Right lung (tissue), 10 donors: Measurements from ENCODE around the gene UHRF1. TPM values are rescaled to one million over a fixed set of nuclear protein-coding genes. Genes with fewer than 3 reads are reported as not detected.
A peak's percentile ranks its signal among the peaks of the same experiment; 100 is the strongest.
"Not testable (repeated sequence)": the region's sequence is repeated elsewhere in the genome, so short reads cannot be mapped to it uniquely, and the experiment has no call there.

Experiments used
- DNase-seq, 2 donors: peaks; one replicate each; pipeline ENCODE4 v3.0.0-alpha.2; 2013
- long read RNA-seq, 8 donors: transcript quantifications; one replicate each; lab custom pipeline, GENCODE V29; 2026
- polyA plus RNA-seq, 5 donors: library from polyadenylated mRNA; unstranded; fragments of 120-200 nt; gene quantifications; one replicate each; pipeline versions ENCODE4 v1.2.1 to v1.2.3, GENCODE V29; 2013; ENCODE audit warnings: inconsistent platforms in 1 of 5, low replicate concordance in 1 of 5; ENCODE audit not compliant: insufficient read length in 5 of 5, insufficient read depth in 1 of 5

The UHRF1 gene
- 10 to 100 TPM; 17.5 to 24.6 (median 23.0) TPM for polyA plus RNA-seq
- long read RNA-seq, donor 1, partial matches to known transcripts, result 0 of 4 reads
- long read RNA-seq, donor 1, other reads (novel, unspliced or antisense), result 0 of 4 reads
- long read RNA-seq, donor 2, transcript UHRF1-205 (17 exons, 3,965 nt), result major isoform, 7 of 8 reads
- long read RNA-seq, donor 2, partial matches to known transcripts, result 0 of 8 reads
- long read RNA-seq, donor 2, other reads (novel, unspliced or antisense), result 0 of 8 reads
- long read RNA-seq, donor 3, partial matches to known transcripts, result 0 of 2 reads
- long read RNA-seq, donor 3, other reads (novel, unspliced or antisense), result 0 of 2 reads
- long read RNA-seq, donor 4, partial matches to known transcripts, result 0 of 1 reads
- long read RNA-seq, donor 4, other reads (novel, unspliced or antisense), result 0 of 1 reads
- long read RNA-seq, donor 5, partial matches to known transcripts, result 0 of 3 reads
- long read RNA-seq, donor 5, other reads (novel, unspliced or antisense), result 0 of 3 reads
- long read RNA-seq, donor 6, partial matches to known transcripts, result 0 of 3 reads
- long read RNA-seq, donor 6, other reads (novel, unspliced or antisense), result 0 of 3 reads
- long read RNA-seq, donor 7, partial matches to known transcripts, result 0 of 4 reads
- long read RNA-seq, donor 7, other reads (novel, unspliced or antisense), result 0 of 4 reads
- long read RNA-seq, donor 8, partial matches to known transcripts, result 0 of 3 reads
- long read RNA-seq, donor 8, other reads (novel, unspliced or antisense), result 0 of 3 reads

DNA sequence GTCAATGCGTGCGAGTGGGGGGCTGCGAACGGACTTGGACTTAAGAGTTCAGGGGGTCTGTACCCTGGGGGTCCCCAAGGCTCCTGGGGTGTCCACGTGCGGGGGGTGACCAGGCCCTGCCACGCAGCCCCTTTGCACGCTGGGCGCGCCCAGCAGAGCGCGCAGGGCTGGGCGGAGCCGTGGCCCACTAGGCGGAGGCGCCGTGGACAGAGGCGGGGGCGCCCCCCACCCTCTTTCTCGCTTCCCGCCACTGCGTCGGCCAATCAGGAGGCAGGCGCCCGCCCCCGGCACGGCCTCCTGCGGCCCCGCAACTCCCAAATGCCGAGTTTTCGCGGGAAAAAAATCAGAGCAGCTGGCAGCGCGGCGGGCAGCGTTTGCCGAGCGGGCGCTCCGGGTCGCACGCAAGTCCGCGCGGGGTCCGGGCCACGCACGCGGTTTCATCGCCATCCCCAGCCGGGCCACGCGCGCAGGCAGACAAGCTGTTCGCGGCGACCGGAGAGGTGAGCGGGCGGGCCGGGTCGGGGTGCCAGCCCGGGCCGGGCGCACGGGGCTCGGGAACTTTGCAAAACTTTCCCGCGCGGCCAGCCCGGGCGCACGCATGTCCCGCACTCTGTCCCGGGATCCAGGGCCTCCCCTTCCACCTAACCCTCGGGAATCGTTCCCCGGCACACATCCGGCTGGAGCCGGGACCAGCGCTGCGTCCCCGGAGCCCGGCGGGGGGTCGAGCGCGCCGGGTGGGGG lies at the start of gene UHRF1:
TSS of gene UHRF1 (plus strand) at position 346 of the 741 bp plus-strand sequence. CDS start 1,385 bp downstream, outside the sequence.
- DNase-seq, result peak in 1 of 2 donors; percentile 23

DNA sequence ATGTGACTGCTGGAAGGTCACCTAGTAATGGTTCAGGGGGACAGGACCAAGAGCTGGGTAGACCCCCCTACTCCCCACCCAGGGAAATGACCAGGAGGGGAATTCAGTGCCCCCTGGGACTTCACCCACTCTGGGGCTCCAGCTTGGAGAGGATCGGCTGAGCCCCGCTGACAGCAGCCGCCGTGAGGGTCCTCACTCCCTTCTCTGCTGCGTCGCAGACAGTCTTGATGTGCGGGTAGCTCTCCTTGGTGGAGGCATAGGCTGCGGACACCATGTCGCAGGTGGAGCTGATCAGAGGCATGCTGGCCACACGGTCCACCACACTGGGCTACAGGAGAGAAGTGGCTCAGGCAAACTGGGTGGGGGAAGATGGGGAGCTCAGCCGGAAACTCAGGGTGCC lies 49.6 kb upstream of the UHRF1 start:
- no peak for DNase-seq

DNA sequence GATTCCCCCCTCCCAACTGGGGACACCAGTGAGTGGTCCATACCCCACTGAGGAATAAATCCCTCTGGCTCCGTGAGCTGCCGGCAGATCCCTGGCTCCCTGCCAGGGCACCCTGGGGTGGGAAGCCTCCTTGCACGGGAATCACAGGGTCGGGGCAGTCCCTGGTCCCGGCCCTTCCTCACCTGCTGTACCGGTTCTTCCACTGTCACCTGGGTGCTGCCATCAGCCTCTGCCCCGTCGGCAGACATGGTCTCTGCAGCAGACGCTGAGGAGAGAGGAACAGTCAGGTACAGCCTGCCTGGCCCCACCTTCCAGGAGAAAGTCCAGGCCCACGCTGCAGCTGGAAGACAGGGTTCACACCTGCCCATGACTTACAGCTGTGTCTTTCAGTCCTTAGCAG lies 48.2 kb upstream of the UHRF1 start:
- DNase-seq, result no peak

DNA sequence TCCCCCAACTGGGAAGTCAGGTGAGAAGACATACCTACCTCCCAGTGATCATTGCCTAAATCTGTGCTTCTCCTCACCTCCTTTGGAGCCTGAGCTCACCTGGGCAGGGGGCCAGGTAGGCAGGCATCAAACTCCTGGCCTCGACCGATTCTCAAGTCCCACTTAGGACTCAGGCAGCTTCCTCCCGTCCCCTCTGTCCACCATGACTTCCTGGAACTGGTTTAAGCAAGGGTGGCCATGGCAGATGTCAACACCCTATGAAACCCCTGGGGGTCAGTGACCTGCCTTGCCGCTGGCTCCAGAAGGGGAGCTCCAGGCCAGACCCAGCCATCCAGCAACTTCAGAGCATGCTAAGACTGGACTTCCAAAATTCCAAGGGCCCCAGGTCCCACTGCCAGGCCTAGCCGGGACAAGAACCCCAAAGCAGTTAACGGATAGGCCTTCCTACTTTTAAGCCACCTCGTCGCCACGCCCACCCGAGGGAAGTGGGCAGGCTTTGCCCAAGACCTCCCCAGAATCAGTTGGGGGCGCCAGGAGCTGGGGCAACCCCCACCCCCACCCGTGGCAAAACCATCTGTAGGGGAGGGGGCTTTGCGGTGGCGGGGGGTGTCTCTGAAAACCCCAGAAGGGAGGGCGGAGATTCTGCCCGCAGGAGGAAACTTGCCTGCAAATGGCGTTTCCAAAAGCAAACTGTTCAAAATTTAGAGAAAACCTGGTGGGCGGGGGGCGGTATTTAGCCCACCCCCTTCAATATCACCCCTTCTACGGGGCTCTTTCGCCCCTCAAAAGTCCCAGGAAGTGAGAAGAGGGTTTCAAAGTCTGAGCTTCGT lies 42.5 kb upstream of the UHRF1 start:
- peak; percentile 45 to 46 for DNase-seq

DNA sequence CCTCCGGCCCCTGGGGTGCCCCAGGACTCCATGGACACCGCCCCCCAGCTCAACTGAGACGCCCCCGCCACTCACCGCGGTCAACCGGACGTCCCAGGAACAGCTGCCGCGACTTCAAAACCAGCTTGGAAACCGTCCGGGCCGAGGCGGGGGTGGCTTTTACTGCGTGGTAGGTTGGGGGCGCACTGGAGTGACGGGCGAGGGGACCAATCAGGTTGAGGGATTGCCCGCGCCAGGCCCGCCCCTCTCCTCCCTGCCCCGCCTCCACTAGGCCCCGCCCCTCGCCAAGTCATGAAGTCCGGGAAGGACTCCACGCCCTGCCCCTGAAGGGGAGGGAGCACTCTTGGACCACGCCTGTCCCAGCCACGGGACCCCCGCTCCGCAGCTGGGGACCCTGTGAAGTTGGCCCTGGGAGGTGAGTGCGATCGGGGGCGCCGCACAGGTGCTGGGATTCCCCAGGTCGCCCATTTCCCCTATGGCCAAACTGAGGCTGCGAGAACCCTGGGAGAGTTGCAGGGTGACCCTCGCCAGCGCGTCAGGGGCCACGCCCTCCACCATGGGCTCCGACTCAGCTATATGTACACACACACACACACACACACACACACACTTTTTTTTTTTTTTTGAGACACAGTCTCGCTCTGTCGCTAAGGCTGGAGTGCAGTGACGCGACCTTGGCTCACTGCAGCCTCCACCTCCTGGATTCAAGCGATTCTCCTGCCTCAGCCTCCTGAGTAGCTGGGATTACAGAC lies 41.6 kb upstream of the UHRF1 start, which contains the start of gene PLIN3:
TSS of gene PLIN3 (minus strand) at position 134 of the 752 bp plus-strand sequence. CDS start 6,273 bp downstream, outside the sequence.
- peak; percentile 93 to 96 for DNase-seq

DNA sequence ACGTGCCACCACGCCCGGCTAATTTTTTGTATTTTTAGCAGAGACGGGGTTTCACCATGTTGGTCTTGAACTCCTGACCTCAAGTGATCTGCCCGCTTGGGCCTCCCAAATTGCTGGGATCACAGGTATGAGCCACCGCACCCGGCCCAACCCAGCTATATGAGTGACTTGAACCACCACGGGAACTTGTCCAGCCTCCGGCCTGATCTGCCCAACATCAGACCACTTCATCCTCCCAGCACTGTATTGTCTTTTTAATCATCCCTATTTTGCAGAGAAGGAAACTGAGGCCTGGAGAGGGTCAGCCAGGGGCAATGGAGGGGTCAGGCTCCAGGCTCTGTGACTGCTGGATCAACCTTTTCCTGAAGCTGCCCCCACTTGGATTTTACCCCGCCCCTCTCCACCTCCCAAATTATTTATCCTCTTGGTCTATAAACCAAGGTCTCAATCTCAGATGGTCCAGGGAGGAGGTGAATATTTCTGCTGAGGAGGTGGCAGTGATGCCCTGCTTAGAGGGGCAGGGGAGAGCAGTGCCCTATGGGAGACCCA lies 40.9 kb upstream of the UHRF1 start:
- no peak for DNase-seq

DNA sequence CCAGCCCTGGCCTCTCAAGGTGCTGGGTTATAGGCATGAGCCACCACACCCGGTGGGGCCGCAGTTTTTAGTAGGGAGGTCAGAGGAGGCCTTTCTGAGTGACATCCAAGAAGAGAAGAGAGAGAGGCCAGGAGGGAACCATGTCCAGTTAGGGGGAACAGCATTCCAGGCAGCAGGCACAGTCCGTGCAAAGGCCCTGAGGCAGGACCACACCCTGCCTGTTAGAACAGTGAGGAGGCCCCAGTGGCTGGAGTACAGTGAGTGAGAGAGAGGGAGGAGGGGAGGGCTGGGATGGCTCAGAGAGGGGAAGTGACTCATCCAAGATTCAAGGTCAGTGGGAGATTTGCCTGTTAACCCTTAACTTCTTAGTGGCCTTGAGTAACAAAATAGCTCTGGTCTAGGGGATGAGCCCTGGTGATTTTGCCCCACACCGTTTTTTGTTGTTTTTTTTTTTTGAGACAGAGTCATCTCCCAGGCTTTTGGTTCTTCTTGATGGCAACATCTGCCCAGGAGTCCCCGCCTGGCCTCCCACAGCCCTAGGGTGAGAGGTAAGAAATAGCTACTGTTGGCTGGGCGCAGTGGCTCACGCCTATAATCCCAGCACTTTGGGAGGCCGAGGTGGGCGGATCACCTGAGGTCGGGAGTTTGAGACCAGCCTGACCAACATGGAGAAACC lies 39.1 kb upstream of the UHRF1 start:
- no peak for DNase-seq

DNA sequence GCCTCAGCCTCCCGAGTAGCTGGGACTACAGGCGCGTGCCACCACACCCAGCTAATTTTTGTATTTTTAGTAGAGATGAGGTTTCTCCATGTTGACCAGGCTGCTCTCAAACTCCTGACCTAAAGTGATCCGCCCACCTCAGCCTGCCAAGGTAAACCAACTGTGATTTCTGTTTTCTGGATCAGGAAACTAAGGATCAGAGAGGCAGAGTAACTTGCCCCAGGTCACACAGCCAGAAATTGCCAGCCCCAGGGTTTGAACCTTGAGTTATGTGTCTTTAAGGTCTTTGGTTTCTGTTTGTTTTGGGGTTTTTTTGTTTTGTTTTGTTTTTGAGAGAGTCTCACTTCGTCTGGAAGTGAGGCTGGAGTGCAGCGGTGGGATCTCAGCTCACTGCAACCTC lies 37.6 kb upstream of the UHRF1 start:
- no peak for DNase-seq

DNA sequence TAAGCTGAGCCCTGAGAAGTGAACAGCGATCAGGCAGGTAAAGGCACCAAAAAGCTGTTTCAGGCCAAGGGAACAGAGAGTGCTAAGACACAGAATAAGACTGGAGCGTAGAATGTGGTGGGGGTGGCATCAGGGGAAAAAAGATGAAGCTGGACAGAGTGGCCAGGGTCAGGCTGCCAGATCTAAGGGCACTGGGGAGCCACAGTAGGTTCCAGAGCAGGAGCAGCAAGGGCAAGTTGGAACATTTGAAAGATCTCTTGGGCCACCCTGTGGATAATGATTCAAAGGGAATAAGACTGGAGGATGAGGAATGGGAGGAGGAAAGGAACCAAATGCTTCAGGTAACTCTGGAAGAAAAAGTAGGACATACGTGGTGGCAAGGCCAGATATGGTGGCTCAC lies 35.4 kb upstream of the UHRF1 start:
- no peak for DNase-seq

DNA sequence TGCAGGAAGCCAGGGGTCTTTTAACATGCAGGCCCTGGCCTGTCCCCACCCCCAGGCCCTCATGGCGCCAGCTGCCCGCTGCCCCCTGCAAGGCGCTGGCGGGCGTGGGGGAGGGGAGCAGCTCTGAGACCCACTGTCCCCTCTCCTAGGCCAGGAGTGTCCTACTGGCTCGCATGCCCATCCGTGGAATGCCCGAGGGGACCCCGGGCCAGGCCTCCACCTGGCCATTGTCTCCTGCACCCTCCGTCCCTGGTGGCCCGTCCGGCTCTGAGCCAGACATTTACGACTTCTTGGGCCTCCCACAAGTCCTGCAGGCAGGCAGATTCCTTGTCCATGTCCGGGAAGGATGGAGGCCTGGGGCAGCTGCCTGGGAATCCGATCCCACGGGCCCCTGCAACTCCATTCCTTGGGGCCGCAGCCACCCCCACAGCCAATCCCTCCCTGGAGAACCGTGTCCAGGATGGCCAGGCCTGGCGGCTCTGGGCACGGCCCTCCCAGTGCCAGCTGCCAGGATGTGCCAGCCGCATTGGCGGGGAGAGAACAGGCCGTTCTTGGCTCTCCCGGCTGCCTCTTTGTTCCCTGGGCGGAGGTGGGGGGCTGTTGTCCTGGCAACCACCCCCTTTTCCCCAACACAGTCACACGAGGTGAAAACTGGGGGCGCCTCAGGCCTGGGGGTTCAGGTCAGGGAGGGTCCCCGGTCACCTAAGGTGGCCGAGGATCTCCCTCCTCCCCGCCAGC lies 31.4 kb upstream of the UHRF1 start:
- no peak for DNase-seq

DNA sequence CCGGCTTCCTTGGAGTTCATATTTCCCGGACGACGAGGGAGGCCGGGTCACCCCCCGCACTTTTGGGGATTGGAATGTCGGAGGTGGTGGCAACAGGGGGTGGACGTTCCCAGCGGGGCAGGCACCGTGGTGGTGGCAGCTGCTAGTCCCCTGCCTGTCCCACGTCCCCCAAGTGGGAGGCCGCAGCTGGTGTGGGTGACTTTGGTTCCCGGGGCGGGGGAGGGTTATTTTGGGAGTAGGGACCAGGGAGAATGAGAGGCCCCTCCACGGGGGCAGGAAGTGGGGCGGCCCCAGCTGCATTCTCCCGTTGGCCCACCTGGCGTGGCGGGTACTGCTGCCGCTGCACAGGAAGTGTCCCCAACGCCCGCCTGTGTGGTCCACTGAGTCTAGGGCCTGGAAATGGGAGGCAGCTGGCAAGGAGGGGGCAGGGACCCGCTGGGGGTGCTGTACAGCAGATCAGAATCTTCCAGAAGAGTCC lies 30.8 kb upstream of the UHRF1 start:
- DNase-seq, result no peak

DNA sequence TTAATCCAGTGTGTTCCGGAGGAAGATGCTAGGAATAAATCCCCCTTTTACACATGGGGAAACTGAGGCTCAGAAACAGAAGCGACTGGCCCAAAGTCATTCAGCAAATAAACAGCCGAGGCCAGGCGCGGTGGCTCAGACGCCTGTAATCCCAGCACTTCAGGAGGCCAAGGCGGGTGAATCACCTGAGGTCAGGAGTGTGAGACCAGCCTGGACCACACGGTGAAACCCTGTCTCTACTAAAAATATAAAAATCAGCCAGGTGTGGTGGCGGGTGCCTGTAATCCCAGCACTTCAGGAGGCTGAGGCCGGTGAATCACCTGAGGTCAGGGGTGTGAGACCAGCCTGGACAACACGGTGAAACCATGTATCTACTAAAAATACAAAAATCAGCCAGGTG lies 30.3 kb upstream of the UHRF1 start:
- no peak for DNase-seq

DNA sequence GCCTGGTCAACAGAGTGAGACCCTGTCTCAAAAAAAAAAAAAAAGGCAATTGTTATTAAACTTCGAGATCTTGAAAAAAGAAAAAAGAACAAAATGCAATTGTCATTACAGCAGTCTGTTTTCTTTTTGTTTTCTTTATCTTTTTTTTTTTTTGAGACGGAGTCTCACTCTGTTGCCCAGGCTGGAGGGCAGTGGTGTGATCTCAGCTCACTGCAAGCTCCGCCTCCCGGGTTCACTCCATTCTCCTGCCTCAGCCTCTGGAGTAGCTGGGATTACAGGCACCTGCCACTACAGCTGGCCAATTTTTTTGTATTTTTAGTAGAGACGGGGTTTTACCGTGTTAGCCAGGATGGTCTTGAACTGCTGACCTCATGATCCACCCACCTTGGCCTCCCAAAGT lies 26.4 kb upstream of the UHRF1 start:
- DNase-seq, result not testable (repeated sequence)

DNA sequence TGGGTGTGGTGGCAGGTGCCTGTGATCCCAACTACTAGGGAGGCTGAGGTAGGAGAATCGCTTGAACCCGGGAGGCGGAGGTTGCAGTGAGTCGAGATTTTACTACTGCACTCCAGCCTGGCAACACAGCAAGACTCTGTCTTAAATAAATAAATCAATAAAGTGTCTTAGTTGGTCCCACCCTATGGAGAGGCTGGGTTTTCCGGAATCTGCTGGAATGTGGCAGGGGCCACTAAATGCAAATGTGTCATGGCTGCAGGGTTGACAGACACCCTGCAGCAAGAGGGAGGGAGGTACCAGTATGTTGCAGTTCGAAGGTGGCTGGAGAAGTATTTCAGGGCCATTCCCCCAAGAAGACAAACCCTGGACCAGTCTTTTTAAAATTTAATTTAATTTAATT lies 24.3 kb upstream of the UHRF1 start:
- not testable (repeated sequence) for DNase-seq

DNA sequence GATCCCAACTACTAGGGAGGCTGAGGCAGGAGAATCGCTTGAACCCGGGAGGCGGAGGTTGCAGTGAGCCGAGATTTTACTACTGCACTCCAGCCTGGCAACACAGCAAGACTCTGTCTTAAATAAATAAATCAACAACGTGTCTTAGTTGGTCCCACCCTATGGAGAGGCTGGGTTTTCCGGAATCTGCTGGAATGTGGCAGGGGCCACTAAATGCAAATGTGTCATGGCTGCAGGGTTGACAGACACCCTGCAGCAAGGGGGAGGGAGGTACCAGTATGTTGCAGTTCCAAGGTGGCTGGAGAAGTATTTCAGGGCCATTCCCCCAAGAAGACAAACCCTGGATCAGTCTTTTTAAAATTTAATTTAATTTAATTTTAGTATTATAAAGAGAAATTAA lies 21.5 kb upstream of the UHRF1 start:
- DNase-seq, result not testable (repeated sequence)

DNA sequence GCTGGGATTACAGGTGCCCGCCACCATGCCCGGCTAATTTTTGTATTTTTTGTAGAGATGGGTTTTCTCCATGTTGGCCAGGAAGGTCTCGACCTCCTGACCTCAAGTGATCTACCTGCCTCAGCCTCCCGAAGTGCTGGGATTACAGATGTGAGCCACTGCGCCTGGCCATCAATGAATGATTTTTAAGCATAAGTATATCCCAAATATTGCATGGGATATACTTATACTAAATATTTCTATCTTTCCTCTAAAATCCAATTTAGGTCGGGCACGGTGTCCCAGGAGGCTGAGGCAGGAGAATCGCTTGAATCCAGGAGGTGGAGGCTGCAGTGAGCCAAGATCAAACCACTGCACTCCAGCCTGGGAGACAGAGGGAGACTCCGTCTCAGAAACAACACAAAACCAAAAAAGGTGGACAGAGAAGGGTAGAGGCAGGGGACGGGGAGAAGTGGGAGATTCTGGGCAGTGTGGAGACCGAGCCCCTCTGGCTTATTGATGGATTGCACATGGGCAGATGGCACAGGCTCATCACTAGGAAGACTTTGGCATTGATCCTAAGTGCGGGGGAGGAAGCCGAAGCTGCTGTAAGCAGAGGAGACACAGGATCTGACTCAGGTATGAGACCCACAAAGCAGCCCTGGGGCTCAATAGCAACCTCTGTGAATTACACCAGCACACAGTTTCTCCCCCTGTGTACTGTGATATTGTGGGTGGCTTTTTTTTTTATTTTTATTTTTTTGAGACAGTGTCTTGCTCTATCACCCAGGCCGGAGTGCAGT lies 20.1 kb upstream of the UHRF1 start:
- DNase-seq, result no peak

DNA sequence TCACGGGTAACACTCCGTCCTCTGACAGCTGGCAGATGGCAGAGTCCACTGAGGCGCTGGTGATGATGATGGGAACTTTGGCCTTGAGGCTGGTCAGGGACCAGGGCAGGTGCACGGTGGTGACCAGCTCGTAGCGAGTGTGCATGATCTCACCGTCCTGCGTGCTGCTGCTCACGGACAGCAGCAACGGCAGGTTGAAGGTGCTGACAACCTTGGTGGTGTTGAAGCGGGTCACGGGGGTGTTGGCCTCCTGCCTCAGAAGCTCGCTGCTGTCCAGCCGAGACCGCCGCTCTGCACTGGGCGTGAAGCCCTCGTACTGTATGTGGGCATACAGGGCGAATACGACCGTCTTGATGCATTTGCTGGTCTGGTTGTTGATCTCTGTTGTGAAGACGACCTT lies 18.2 kb upstream of the UHRF1 start:
- no peak for DNase-seq

DNA sequence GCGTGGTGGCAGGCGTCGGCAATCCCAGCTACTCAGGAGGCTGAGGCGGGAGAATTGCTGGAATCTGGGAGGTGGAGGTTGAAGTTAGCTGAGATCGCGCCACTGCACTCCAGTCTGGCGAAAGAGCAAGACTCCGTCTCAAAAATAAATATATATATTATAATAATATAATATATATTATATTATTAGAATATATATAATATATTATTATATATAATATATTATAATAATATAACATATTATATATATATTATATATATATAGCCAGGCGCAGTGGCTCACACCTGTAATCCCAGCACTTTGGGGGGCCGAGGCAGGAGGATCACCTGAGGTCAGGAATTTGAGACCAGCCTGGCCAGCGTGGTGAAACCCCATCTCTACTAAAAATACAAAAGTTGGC lies 16.3 kb upstream of the UHRF1 start:
- not testable (repeated sequence) for DNase-seq
